A549 treated with ZK216348 at 1 μM for 4 hours (cell line): ENCODE results near the gene GPR149. TPM values are rescaled to one million over a fixed set of nuclear protein-coding genes. Genes with fewer than 3 reads are reported as not detected.

Source experiments
- total RNA-seq: library from RNA; stranded (reverse); fragments of 200-300 nt; extraction: Qiagen RNA extraction; gene quantifications from 5 replicates; pipeline ENCODE4 v1.2.3, GENCODE V29; 2022; ENCODE audit warnings: low read depth

GPR149 gene
- total RNA-seq: not detected in 5 replicates

GRCh38 chr3:154430014-154430413 is at the start of gene GPR149:
Gene GPR149 (minus strand): TSS chr3:154430190. CDS start chr3:154429615, 575 bp downstream.

GRCh38 chr3:154323891-154324738 is 105.9 kb downstream of the GPR149 start, which contains the start of gene DHX36:
Gene DHX36 (minus strand): TSS chr3:154324487. CDS start chr3:154324416, 71 bp downstream.

Other genes starting within 250 kb of the GPR149 start
- gene DHX36, start 105.7 kb downstream of the GPR149 start, total RNA-seq: 54.5 to 72.7 TPM (median 61.5 TPM) in 5 replicates